Activated naive CD8-positive, alpha-beta T cell treated with anti-CD3 and anti-CD28 coated beads, Interleukin-2, amount 10 ng/mL, durations not matched to agents 7 days and 5 days (primary cell): ENCODE measurements around the gene LRRC40. TPM values are rescaled to one million over a fixed set of nuclear protein-coding genes. Genes with fewer than 3 reads are reported as not detected.
"Not testable (repeated sequence)": the region's sequence is repeated elsewhere in the genome, so short reads cannot be mapped to it uniquely, and the experiment has no call there.

ENCODE experiments used
- ATAC-seq: fragments of 150-1000 bp; cut with Tn5 transposase; one replicate; pipeline ENCODE4 v1.10.0; 2021; ENCODE audit warnings: low read depth, moderate library complexity
- POLR2A ChIA-PET: fragments of 350-600 bp; sonication (Branson Sonifier 250); formaldehyde crosslinking; loops from one replicate; lab custom pipeline; 2021; ENCODE audit warnings: antibody characterized with exemption; lab: Charles Lee
- DNase-seq: peaks from one replicate; pipeline ENCODE4 v3.0.0; 2021
- H3K27ac Mint-ChIP-seq: one replicate; pipeline ENCODE4 v1.8.0; 2022; ENCODE audit warnings: mild to moderate bottlenecking, mixed read lengths
- H3K27me3 Mint-ChIP-seq: one replicate; pipeline ENCODE4 v1.8.0; 2022; ENCODE audit warnings: mild to moderate bottlenecking, moderate library complexity, mixed read lengths
- H3K36me3 Mint-ChIP-seq: one replicate; pipeline ENCODE4 v1.8.0; 2021; ENCODE audit warnings: mild to moderate bottlenecking, mixed read lengths
- H3K4me1 Mint-ChIP-seq: one replicate; pipeline ENCODE4 v1.8.0; 2021; ENCODE audit warnings: mixed read lengths
- H3K4me3 Mint-ChIP-seq: one replicate; pipeline ENCODE4 v1.8.0; 2022; ENCODE audit warnings: mild to moderate bottlenecking, moderate library complexity, mixed read lengths
- H3K9me3 Mint-ChIP-seq: one replicate; pipeline ENCODE4 v1.8.0; 2021; ENCODE audit warnings: mixed read lengths
- total RNA-seq, 2 experiments: library from RNA; stranded (reverse); gene quantifications; one replicate each; pipeline ENCODE4 v1.2.3, GENCODE V29; 2021

The LRRC40 gene
- total RNA-seq, 2 experiments from 2014 or later: 16.9 to 18.8 TPM

GRCh38 chr1:70220517-70221237, 15.3 kb upstream of the LRRC40 start:
- ATAC-seq: no peak
- POLR2A ChIA-PET: interaction anchor here (1.3 to 4.4 kb wide), 6 partner anchors 12 to 860 kb away, joined by 3 to 86 read pairs (median 6); partner anchors contain the start of genes ANKRD13C, CTH, LRRC40 and ZRANB2
- Mint-ChIP-seq H3K27me3 (no peaks in the 10 kb centered on the region), H3K36me3 (peaks cover 20% of the 10 kb centered on the region), H3K4me3 (peak overlapping the region; percentile 90), H3K4me1 (peaks cover 34% of the 10 kb centered on the region), H3K27ac (peak overlapping the region; percentile 96), H3K9me3 (no peaks in the 10 kb centered on the region)
- DNase-seq: no peak

- H3K36me3 Mint-ChIP-seq: peaks cover 20% of the 10 kb centered on the region
- DNase-seq: no peak
- peak overlapping the region; percentile 78 for H3K27ac Mint-ChIP-seq
- H3K4me1 Mint-ChIP-seq: peaks cover 36% of the 10 kb centered on the region
- H3K4me3 Mint-ChIP-seq: peak overlapping the region; percentile 51
- POLR2A ChIA-PET: interaction anchor here (2.2 to 4.4 kb wide), 2 partner anchors 12 to 135 kb away, joined by 16 to 86 read pairs; partner anchors contain the start of genes ANKRD13C and LRRC40
- H3K9me3 Mint-ChIP-seq: no peaks in the 10 kb centered on the region
- H3K27me3 Mint-ChIP-seq: no peaks in the 10 kb centered on the region
- no peak for ATAC-seq
Observed at GRCh38 chr1:70220015-70220414, 14.6 kb upstream of the LRRC40 start.

GRCh38 chr1:70211541-70211940, 6.2 kb upstream of the LRRC40 start:
- POLR2A ChIA-PET: interaction anchor here (1.0 to 9.0 kb wide), 2 partner anchors 10 to 142 kb away, joined by 4 to 86 read pairs; partner anchors contain the start of gene SRSF11
- peaks cover 38% of the 10 kb centered on the region for H3K4me1 Mint-ChIP-seq
- no peak overlapping the region for H3K4me3 Mint-ChIP-seq
- peak overlapping the region; percentile 65 for H3K27ac Mint-ChIP-seq
- H3K36me3 Mint-ChIP-seq: peaks cover 11% of the 10 kb centered on the region
- no peaks in the 10 kb centered on the region for H3K27me3 Mint-ChIP-seq
- no peaks in the 10 kb centered on the region for H3K9me3 Mint-ChIP-seq
- DNase-seq: no peak
- ATAC-seq: no peak

- POLR2A ChIA-PET: interaction anchor here (1.0 to 9.0 kb wide), 2 partner anchors 11 to 143 kb away, joined by 4 to 86 read pairs; partner anchors contain the start of gene SRSF11
- Mint-ChIP-seq H3K27me3 (no peaks in the 10 kb centered on the region), H3K9me3 (no peaks in the 10 kb centered on the region), H3K4me1 (peaks cover 38% of the 10 kb centered on the region), H3K4me3 (no peak overlapping the region), H3K36me3 (peaks cover 11% of the 10 kb centered on the region), H3K27ac (peak overlapping the region; percentile 25)
- no peak for ATAC-seq
- no peak for DNase-seq
Observed at GRCh38 chr1:70210820-70211219, 5.4 kb upstream of the LRRC40 start.

DNA sequence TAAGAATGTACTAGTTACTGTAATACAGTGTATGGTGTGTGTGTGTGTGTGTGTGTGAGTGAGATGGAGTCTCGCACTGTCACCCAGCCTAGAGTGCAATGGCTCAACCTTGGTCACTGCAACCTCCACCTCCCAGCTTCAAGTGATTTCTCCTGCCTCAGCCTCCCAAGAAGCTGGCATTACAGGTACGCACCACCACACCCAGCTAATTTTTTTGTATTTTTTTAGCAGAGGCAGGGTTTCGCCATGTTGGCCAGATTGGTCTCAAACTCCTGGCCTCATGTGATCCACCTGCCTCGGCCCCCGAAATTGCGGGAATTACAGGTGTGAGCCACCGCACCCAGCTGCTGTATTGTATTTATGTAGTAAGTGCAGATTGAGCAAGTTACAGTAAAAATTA, 2.9 kb upstream of the LRRC40 start:
- DNase-seq: no peak
- Mint-ChIP-seq H3K27me3 (no peaks in the 10 kb centered on the region), H3K9me3 (no peaks in the 10 kb centered on the region), H3K4me1 (peaks cover 48% of the 10 kb centered on the region), H3K4me3 (peak overlapping the region; percentile 27), H3K27ac (peak overlapping the region; percentile 27), H3K36me3 (peaks cover 11% of the 10 kb centered on the region)
- no peak for ATAC-seq
- POLR2A ChIA-PET: interaction anchor here (4.7 to 9.0 kb wide), 2 partner anchors 13 to 145 kb away, joined by 26 to 86 read pairs; partner anchors contain the start of genes ANKRD13C and SRSF11

DNA sequence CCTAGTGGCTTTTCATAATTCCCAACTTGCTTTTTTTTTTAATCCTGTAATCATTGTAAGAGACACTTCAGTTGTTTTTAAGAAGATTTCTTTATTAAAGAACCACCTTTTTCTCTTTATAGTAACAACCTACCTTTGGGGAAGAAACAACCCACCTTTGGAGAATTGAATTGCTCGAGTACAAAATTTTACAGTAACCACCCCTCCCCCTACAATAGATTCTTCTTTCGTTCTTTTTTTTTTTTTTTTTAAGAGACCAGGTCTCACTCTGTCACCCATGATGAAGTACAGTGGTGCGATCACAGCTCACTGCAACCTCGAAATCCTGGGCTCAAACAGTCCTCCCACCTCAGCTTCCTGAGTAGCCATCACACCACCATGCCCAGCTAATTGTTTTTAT, 2.1 kb upstream of the LRRC40 start:
- DNase-seq (no peak), ATAC-seq (no peak)
- Mint-ChIP-seq H3K4me3 (peak overlapping the region; percentile 96), H3K27ac (peak overlapping the region; percentile 99), H3K4me1 (peaks cover 49% of the 10 kb centered on the region), H3K27me3 (no peaks in the 10 kb centered on the region), H3K36me3 (peaks cover 11% of the 10 kb centered on the region), H3K9me3 (no peaks in the 10 kb centered on the region)
- POLR2A ChIA-PET: interaction anchor here (4.7 to 9.0 kb wide), 2 partner anchors 14 to 146 kb away, joined by 26 to 86 read pairs; partner anchors contain the start of genes ANKRD13C and SRSF11

DNA sequence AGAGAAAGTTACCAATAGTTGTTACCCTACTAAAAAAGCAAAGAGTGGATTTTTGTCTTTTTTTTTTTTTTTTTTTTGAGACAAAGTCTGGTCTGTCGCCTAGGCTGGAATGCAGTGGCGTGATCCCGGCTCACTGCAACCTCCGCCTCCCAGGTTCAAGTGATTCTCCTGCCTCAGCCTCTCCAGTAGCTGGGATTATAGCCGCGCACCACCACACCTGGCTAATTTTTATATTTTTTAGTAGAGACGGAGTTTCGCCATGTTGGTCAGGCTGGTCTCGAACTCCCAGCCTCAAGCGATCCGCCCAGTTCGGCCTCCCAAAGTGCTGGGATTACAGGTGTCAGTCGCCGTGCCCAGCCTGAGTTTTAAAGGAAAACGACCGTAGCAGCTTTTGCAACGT, 1.5 kb upstream of the LRRC40 start:
- H3K27me3 Mint-ChIP-seq, ATAC-seq, H3K9me3 Mint-ChIP-seq, DNase-seq: not testable (repeated sequence)
- POLR2A ChIA-PET: interaction anchor here (0.6 to 9.0 kb wide), 4 partner anchors 15 to 874 kb away, joined by 4 to 86 read pairs (median 20); partner anchors contain the start of genes ANKRD13C, SRSF11 and ZRANB2
- H3K27ac Mint-ChIP-seq: peak overlapping the region; percentile 99
- peak overlapping the region; percentile 96 for H3K4me3 Mint-ChIP-seq
- H3K36me3 Mint-ChIP-seq: peaks cover 11% of the 10 kb centered on the region
- H3K4me1 Mint-ChIP-seq: peaks cover 52% of the 10 kb centered on the region

DNA sequence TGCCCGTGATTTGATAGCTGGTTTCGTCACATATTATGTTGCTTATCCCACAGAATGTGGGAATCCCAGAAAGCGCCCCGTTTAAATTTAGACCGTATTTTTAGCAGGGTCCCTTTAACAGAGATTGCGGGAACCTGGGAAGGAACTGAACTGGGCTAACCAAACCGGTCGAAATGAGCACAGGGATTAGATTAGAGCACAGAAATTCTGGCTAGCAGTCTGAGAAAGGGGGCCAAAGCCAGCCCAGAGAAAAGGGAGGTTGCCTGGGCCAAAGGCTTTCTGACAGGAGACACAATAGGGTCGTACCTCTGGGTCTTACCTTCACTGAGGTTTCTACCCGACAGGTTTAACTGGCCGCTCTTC, 327 bp downstream of the LRRC40 start:
- POLR2A ChIA-PET: interaction anchor here (1.2 to 9.0 kb wide), 4 partner anchors 17 to 876 kb away, joined by 6 to 86 read pairs (median 20); partner anchors contain the start of genes ANKRD13C, CTH, SRSF11 and ZRANB2
- peaks cover 45% of the 10 kb centered on the region for H3K4me1 Mint-ChIP-seq

DNA sequence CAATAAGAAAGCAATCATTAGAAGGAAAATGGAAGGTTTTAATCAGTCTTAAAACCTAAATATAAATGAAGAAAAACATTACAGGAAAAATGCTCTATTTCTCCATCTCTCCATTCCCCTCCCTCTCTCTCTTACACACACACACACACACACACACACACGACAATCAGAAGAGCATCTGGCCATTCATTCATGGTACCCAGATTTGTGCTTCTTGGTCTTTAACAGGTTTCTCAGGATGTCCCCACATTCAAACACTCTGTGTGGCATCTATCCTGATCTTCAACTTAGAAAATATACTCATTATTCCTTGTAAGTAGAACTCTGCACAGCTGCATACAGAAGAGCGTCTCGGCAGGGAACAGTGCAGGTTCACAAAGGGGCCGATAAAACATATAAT, 779 bp downstream of the LRRC40 start:
- peak overlapping the region; percentile 96 for H3K4me3 Mint-ChIP-seq
- ATAC-seq (no peak), DNase-seq (no peak)
- H3K36me3 Mint-ChIP-seq: peaks cover 11% of the 10 kb centered on the region
- H3K4me1 Mint-ChIP-seq: peaks cover 41% of the 10 kb centered on the region
- POLR2A ChIA-PET: interaction anchor here (1.2 to 9.0 kb wide), 4 partner anchors 17 to 876 kb away, joined by 6 to 86 read pairs (median 20); partner anchors contain the start of genes ANKRD13C, CTH, SRSF11 and ZRANB2
- no peaks in the 10 kb centered on the region for H3K9me3 Mint-ChIP-seq
- no peaks in the 10 kb centered on the region for H3K27me3 Mint-ChIP-seq
- H3K27ac Mint-ChIP-seq: peak overlapping the region; percentile 99

More for the DNA sequence above, 327 bp downstream of the LRRC40 start:
- H3K4me3 Mint-ChIP-seq: peak overlapping the region; percentile 96
- DNase-seq: no peak
- no peaks in the 10 kb centered on the region for H3K9me3 Mint-ChIP-seq
- no peaks in the 10 kb centered on the region for H3K27me3 Mint-ChIP-seq
- H3K36me3 Mint-ChIP-seq: peaks cover 14% of the 10 kb centered on the region
- ATAC-seq: no peak
- peak overlapping the region; percentile 99 for H3K27ac Mint-ChIP-seq

- no peak for DNase-seq
- H3K4me3 Mint-ChIP-seq: peak overlapping the region; percentile 96
- no peaks in the 10 kb centered on the region for H3K9me3 Mint-ChIP-seq
- peaks cover 12% of the 10 kb centered on the region for H3K36me3 Mint-ChIP-seq
- POLR2A ChIA-PET: interaction anchor here (4.7 to 9.0 kb wide), 2 partner anchors 17 to 149 kb away, joined by 26 to 86 read pairs; partner anchors contain the start of genes ANKRD13C and SRSF11
- peaks cover 38% of the 10 kb centered on the region for H3K4me1 Mint-ChIP-seq
- peak overlapping the region; percentile 99 for H3K27ac Mint-ChIP-seq
- no peaks in the 10 kb centered on the region for H3K27me3 Mint-ChIP-seq
- ATAC-seq: no peak
Observed at GRCh38 chr1:70204139-70204538, 1.2 kb downstream of the LRRC40 start.

DNA sequence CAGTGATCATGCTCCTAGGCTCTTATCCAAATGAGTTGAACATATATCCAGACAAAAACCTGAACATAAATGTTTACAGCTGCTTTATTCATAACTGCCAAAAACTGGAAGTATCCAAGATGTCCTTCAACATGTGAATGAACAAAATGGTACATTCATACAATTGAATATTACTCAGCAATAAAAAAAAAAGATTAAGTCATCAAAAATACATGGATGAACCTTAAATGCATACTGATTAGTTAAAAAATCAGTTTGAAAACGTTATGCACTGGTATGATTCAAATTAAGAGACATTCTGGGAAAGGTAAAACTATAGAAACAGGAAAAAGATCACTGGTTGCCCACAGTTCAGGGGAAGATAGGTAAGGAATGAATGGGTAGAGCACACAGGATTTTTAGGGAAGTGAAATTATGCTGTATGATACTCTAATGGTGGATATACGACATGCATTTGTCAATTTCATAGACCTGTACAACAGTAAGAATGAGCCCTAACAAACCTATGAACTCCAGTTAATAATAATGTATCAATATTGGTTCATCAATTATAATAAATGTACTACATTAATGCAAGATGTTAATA, 3.1 kb downstream of the LRRC40 start:
- no peak for ATAC-seq
- Mint-ChIP-seq H3K27me3 (no peaks in the 10 kb centered on the region), H3K4me1 (peaks cover 25% of the 10 kb centered on the region), H3K4me3 (no peak overlapping the region), H3K27ac (no peak overlapping the region), H3K36me3 (peaks cover 8% of the 10 kb centered on the region), H3K9me3 (no peaks in the 10 kb centered on the region)
- POLR2A ChIA-PET: no interaction called here
- DNase-seq: no peak

DNA sequence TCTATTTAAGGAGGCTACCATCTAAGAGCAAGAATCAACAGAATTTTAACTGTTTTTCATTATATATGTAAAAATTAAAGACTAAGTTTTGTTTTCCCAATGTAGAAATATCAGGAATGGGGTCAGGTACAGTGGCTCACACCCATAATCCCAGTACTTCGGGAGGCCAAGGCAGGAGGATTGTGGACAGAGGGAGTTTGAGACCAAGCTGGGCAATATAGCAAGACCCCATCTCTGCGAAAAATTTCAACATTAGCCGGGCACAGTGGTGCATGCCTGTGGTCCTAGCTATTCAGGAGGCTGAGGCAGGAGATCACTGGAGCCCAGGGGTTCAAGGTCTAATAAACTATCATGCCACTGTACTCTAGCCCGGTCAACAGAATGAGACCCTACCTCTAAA, 5.3 kb downstream of the LRRC40 start:
- Mint-ChIP-seq H3K9me3 (no peaks in the 10 kb centered on the region), H3K4me3 (no peak overlapping the region), H3K4me1 (peaks cover 24% of the 10 kb centered on the region), H3K27ac (no peak overlapping the region), H3K27me3 (no peaks in the 10 kb centered on the region), H3K36me3 (peaks cover 6% of the 10 kb centered on the region)
- POLR2A ChIA-PET: no interaction called here
- no peak for ATAC-seq
- DNase-seq: no peak

DNA sequence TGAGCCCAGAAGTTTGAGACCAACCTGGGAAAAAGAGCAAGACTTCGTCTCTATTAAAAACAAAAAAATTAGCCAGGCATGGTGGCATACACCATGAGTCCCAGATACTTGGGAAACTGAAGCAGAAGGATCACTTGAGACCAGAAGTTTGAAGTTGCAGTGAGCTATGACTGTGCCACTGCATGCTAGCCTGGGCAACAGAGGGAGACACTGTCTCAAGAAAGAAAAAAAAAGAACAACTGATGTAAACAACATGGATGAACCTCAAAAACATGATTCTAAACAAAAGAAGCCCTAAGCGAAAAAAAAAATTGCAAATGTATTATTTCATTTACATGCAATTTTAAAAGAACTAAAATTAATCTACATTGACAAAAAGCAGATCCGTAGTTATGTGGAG, 9.0 kb downstream of the LRRC40 start:
- Mint-ChIP-seq H3K4me3 (no peak overlapping the region), H3K4me1 (peaks cover 6% of the 10 kb centered on the region), H3K27ac (no peak overlapping the region), H3K9me3 (no peaks in the 10 kb centered on the region), H3K36me3 (peaks cover 11% of the 10 kb centered on the region), H3K27me3 (no peaks in the 10 kb centered on the region)
- POLR2A ChIA-PET: no interaction called here
- no peak for DNase-seq
- ATAC-seq: no peak
